ENCODE data around the gene SYT1. TPM values are rescaled to one million over a fixed set of nuclear protein-coding genes. Genes with fewer than 3 reads are reported as not detected.

Gene SYT1
- total RNA-seq, 2 experiments from 2014 or later, result not detected

GRCh38 chr12:79299447-79300198 lies 435.0 kb downstream of the SYT1 start:
- no peak for DNase-seq
- CTCF ChIA-PET, result no interaction called here
- Mint-ChIP-seq H3K4me1 (ENCODE audit: low read depth) (no peaks in the 10 kb centered on the region), H3K4me3 (no peak overlapping the region), H3K9me3 (ENCODE audit: insufficient read depth) (no peaks in the 10 kb centered on the region), H3K27ac (no peak overlapping the region), H3K27me3 (ENCODE audit: low read depth) (no peaks in the 10 kb centered on the region), H3K36me3 (ENCODE audit: low read depth) (no peaks in the 10 kb centered on the region)
- POLR2A ChIA-PET, result no interaction called here
- ATAC-seq, result no peak

GRCh38 chr12:79300199-79300568 lies 435.6 kb downstream of the SYT1 start:
- ChIA-PET POLR2A (no interaction called here), CTCF (no interaction called here)
- H3K27ac Mint-ChIP-seq, result no peak overlapping the region
- DNase-seq (no peak), ATAC-seq (no peak)
- no peaks in the 10 kb centered on the region for H3K36me3 Mint-ChIP-seq (ENCODE audit: low read depth)
- no peak overlapping the region for H3K4me3 Mint-ChIP-seq
- H3K27me3 Mint-ChIP-seq (ENCODE audit: low read depth), result no peaks in the 10 kb centered on the region
- H3K9me3 Mint-ChIP-seq (ENCODE audit: insufficient read depth), result no peaks in the 10 kb centered on the region
- H3K4me1 Mint-ChIP-seq (ENCODE audit: low read depth), result no peaks in the 10 kb centered on the region

DNA sequence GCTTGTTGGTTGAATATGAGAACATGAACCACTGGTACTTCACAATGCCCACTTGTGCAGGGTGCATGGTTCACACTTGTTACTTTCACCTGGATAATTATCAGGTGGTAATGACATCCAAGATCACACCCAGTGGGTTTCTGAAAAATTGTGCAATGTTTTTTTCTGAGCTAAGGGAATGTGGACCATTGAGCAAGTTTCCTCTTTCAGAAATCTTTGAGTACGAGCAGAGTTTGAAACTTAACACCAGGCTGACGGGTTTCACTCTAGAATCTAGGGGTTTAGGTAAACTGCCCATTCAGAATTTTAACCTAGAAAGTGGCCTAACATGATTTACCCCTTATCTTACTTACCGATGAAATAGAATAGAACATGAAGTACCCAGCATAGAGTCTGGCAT lies 436.6 kb downstream of the SYT1 start:
- Mint-ChIP-seq H3K4me3 (no peak overlapping the region), H3K27me3 (ENCODE audit: low read depth) (no peaks in the 10 kb centered on the region), H3K36me3 (ENCODE audit: low read depth) (no peaks in the 10 kb centered on the region), H3K9me3 (ENCODE audit: insufficient read depth) (no peaks in the 10 kb centered on the region), H3K4me1 (ENCODE audit: low read depth) (no peaks in the 10 kb centered on the region), H3K27ac (no peak overlapping the region)
- no peak for DNase-seq
- ChIA-PET POLR2A (no interaction called here), CTCF (no interaction called here)
- no peak for ATAC-seq

DNA sequence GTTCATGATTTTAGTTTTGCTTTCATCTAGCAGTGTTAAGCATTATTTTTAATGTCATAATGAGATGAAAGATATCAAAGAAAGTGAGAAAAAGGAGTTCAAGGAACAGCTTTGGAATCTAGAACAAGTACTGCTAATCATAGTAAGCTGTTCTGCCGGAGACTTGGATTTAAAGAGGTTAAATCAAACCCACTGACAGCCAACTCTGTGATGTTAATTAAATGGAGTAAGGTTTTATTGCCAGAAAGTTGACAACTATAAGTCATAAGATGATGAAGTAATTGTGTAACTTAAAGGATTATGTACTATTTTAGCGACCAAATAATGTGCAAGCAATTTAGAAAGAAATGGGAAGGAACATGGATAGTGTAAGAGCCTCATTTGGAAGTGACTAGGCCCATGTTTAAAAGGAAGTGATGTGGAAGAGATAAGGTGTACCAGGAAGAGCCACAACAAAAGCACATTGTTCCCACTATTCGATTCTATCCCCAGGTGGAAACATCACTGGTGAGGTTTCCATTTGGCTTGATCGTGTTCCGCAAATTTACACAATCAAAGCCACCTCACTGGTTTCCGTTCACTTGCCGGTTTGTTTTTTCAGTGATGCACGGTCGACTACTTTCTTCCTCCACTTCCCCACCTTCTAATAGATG lies 437.7 kb downstream of the SYT1 start:
- no peaks in the 10 kb centered on the region for H3K27me3 Mint-ChIP-seq (ENCODE audit: low read depth)
- H3K4me1 Mint-ChIP-seq (ENCODE audit: low read depth), result no peaks in the 10 kb centered on the region
- no peak for DNase-seq
- no peak overlapping the region for H3K27ac Mint-ChIP-seq
- POLR2A ChIA-PET, result no interaction called here
- H3K4me3 Mint-ChIP-seq, result no peak overlapping the region
- H3K9me3 Mint-ChIP-seq (ENCODE audit: insufficient read depth), result no peaks in the 10 kb centered on the region
- no peaks in the 10 kb centered on the region for H3K36me3 Mint-ChIP-seq (ENCODE audit: low read depth)
- CTCF ChIA-PET, result no interaction called here
- no peak for ATAC-seq

DNA sequence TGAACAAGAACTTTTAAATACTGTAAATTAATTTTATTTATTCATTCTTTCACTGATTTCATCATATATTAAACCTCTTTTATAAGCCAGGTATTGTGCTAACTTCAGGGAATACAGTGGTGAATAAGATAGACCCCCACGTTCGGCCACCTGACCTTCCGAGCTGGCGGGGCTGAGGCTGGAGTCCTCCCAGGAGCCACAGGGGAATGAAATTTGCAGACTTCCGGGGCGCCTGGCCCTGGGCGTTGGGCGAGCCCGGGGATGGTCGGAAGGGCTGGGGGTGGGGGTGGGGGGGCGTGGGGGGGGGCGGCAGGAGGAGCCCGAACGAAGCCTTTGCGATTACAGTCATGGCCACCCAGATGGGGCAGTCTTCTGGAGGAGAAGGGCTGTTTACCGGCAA lies 442.8 kb downstream of the SYT1 start:
- ChIA-PET POLR2A (no interaction called here), CTCF (no interaction called here)
- no peaks in the 10 kb centered on the region for H3K9me3 Mint-ChIP-seq (ENCODE audit: insufficient read depth)
- no peaks in the 10 kb centered on the region for H3K27me3 Mint-ChIP-seq (ENCODE audit: low read depth)
- H3K4me1 Mint-ChIP-seq (ENCODE audit: low read depth), result no peaks in the 10 kb centered on the region
- H3K36me3 Mint-ChIP-seq (ENCODE audit: low read depth), result no peaks in the 10 kb centered on the region
- no peak for ATAC-seq
- no peak overlapping the region for H3K27ac Mint-ChIP-seq
- H3K4me3 Mint-ChIP-seq, result no peak overlapping the region
- no peak for DNase-seq

GRCh38 chr12:79309039-79309438 lies 444.5 kb downstream of the SYT1 start:
- ChIA-PET POLR2A (no interaction called here), CTCF (no interaction called here)
- no peaks in the 10 kb centered on the region for H3K9me3 Mint-ChIP-seq (ENCODE audit: insufficient read depth)
- no peaks in the 10 kb centered on the region for H3K4me1 Mint-ChIP-seq (ENCODE audit: low read depth)
- H3K36me3 Mint-ChIP-seq (ENCODE audit: low read depth), result no peaks in the 10 kb centered on the region
- H3K27me3 Mint-ChIP-seq (ENCODE audit: low read depth), result no peaks in the 10 kb centered on the region
- ATAC-seq (no peak), DNase-seq (no peak)
- no peak overlapping the region for H3K27ac Mint-ChIP-seq
- no peak overlapping the region for H3K4me3 Mint-ChIP-seq

DNA sequence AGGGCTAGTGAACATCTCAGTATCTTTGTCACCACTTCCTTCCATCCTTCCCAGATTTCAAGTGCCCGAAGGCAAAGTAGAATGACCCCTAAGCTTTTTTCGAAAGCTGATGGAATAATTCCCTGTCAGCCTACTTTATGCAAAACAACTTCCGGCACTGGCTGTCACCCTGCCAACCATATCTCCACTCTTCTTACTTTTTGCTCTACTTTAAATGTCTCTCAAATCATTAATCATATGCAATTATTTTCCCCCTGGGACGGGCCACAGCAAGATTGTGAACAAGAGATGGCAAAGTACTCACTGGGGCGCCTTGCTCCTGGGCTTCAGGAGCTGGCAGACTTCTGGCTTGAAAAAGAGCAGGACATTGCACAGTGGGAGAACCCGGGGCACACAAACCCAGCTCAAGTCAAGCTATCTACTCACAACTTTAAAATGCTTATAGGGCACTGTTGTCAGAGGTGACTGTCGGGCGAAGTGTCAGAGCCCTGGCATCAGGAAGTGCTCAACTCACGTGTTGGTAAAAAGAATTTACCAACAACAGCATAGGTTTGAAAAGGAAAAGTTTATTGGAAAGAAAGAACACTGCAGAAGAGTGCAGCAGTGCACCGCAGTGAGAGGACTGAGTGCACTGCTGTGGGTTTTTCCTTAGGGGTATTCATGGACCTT lies 452.7 kb downstream of the SYT1 start:
- DNase-seq, result no peak
- Mint-ChIP-seq H3K4me3 (no peak overlapping the region), H3K9me3 (ENCODE audit: insufficient read depth) (no peaks in the 10 kb centered on the region), H3K4me1 (ENCODE audit: low read depth) (no peaks in the 10 kb centered on the region), H3K27ac (no peak overlapping the region), H3K27me3 (ENCODE audit: low read depth) (no peaks in the 10 kb centered on the region), H3K36me3 (ENCODE audit: low read depth) (no peaks in the 10 kb centered on the region)
- ATAC-seq, result no peak
- ChIA-PET CTCF (no interaction called here), POLR2A (no interaction called here)

GRCh38 chr12:79322905-79323304 lies 458.3 kb downstream of the SYT1 start:
- H3K4me1 Mint-ChIP-seq (ENCODE audit: low read depth), result no peaks in the 10 kb centered on the region
- DNase-seq (no peak), ATAC-seq (no peak)
- H3K27me3 Mint-ChIP-seq (ENCODE audit: low read depth), result no peaks in the 10 kb centered on the region
- ChIA-PET CTCF (no interaction called here), POLR2A (no interaction called here)
- no peaks in the 10 kb centered on the region for H3K36me3 Mint-ChIP-seq (ENCODE audit: low read depth)
- no peak overlapping the region for H3K27ac Mint-ChIP-seq
- no peak overlapping the region for H3K4me3 Mint-ChIP-seq
- H3K9me3 Mint-ChIP-seq (ENCODE audit: insufficient read depth), result no peaks in the 10 kb centered on the region

DNA sequence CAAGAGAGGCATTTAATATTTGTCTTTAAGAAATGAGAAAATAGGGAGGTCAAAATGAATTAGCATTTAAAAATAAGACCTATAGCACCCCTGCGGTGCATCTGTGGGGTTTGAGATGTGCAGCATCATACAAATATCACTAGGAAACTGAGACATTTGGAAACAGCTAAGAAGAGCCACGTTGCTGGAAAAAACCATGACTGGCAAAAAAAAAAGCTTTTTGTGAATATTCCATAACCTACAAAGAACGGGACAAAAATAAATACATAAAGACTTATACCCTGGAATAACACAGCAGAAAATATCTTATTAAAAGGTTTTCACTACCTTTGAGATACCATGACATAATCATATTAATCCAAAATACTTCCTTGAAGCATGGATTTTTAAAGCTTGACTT lies 460.0 kb downstream of the SYT1 start:
- Mint-ChIP-seq H3K4me3 (no peak overlapping the region), H3K27me3 (ENCODE audit: low read depth) (no peaks in the 10 kb centered on the region), H3K9me3 (ENCODE audit: insufficient read depth) (no peaks in the 10 kb centered on the region), H3K36me3 (ENCODE audit: low read depth) (no peaks in the 10 kb centered on the region), H3K27ac (no peak overlapping the region), H3K4me1 (ENCODE audit: low read depth) (no peaks in the 10 kb centered on the region)
- DNase-seq (no peak), ATAC-seq (no peak)
- CTCF ChIA-PET, result no interaction called here
- POLR2A ChIA-PET, result interaction anchor here (0.6 kb wide), 1 partner anchor 1541 kb away, joined by 3 read pairs; no protein-coding TSS in a partner anchor

DNA sequence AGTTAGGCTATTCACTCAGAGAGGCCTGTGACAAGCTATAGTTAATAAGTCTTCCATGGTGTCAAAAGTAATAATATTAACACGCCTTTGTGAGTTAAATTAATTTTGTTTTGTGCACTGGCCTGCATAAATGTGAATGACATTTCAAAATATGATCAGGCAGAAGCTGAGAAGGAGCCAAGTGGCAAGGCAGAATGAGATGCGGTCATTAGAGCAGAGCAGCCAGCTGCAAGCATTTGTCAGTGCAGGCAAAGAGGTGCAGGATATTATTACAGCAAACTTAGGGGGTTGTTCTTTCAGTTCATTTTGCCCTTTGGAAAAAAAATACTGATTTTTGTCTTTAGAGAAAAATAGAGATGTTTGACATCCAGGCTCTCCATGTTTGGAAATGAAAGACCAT lies 461.6 kb downstream of the SYT1 start:
- POLR2A ChIA-PET, result no interaction called here
- no peak for ATAC-seq
- CTCF ChIA-PET, result no interaction called here
- no peaks in the 10 kb centered on the region for H3K27me3 Mint-ChIP-seq (ENCODE audit: low read depth)
- H3K9me3 Mint-ChIP-seq (ENCODE audit: insufficient read depth), result no peaks in the 10 kb centered on the region
- H3K27ac Mint-ChIP-seq, result no peak overlapping the region
- no peaks in the 10 kb centered on the region for H3K4me1 Mint-ChIP-seq (ENCODE audit: low read depth)
- no peak overlapping the region for H3K4me3 Mint-ChIP-seq
- no peaks in the 10 kb centered on the region for H3K36me3 Mint-ChIP-seq (ENCODE audit: low read depth)
- no peak for DNase-seq

DNA sequence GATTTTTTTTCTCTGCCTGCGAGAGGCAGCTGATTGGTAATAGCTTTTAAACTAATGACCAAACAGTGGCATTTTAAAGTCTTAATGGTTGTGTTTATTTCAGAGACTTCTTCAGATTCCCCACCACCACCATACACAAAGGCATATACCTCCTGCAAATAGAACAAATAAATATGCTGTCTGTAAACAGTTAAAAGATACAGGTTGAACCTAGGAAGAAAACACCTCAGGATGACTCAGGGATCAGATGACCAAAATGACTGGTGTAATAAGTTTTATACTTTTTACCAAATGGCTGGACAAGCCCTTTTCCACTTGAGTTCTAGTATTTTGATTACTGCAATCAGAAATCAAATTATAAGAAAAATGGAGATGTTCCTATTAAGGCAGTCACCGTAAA lies 462.1 kb downstream of the SYT1 start:
- ChIA-PET CTCF (no interaction called here), POLR2A (no interaction called here)
- Mint-ChIP-seq H3K27me3 (ENCODE audit: low read depth) (no peaks in the 10 kb centered on the region), H3K27ac (no peak overlapping the region), H3K9me3 (ENCODE audit: insufficient read depth) (no peaks in the 10 kb centered on the region), H3K4me1 (ENCODE audit: low read depth) (no peaks in the 10 kb centered on the region), H3K36me3 (ENCODE audit: low read depth) (no peaks in the 10 kb centered on the region), H3K4me3 (no peak overlapping the region)
- no peak for DNase-seq
- ATAC-seq, result no peak

DNA sequence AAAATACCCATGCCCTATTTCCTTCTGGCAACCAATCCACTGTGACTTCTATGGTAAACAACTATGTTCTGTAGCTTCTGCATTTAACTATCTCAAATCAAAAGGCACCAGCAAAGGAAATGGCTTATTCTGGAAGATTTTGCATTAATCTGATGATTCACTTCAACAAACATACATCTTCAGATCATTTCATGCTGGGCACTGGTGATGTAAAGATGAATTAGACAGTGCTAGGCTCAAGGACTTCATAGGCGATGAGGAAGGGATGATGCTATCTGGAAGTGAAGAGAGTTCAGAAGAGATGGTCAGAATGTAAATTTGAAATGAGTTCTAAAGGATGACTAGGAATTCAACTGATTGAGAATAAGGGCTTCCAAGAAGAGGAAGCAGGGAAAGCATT lies 462.9 kb downstream of the SYT1 start:
- Mint-ChIP-seq H3K36me3 (ENCODE audit: low read depth) (no peaks in the 10 kb centered on the region), H3K9me3 (ENCODE audit: insufficient read depth) (no peaks in the 10 kb centered on the region), H3K27me3 (ENCODE audit: low read depth) (no peaks in the 10 kb centered on the region), H3K27ac (no peak overlapping the region), H3K4me3 (no peak overlapping the region), H3K4me1 (ENCODE audit: low read depth) (no peaks in the 10 kb centered on the region)
- DNase-seq (no peak), ATAC-seq (no peak)
- POLR2A ChIA-PET, result no interaction called here
- CTCF ChIA-PET, result no interaction called here
